Measurements from ENCODE around the gene TGFB3.
A peak's percentile ranks its signal among the peaks of the same experiment; 100 is the strongest.

The TGFB3 gene

GRCh38 chr14:75946785-75947184, 35.0 kb downstream of the TGFB3 start:
- TF ChIP-seq GATA3 (IDR thresholded peaks at IDR 0.05; ENCODE audit: low read depth, low read length) (no peak), GATA2 (IDR thresholded peaks at IDR 0.05; ENCODE audit: low read depth, low read length) (no peak)

GRCh38 chr14:75944607-75945241, 37.1 kb downstream of the TGFB3 start:
- TF ChIP-seq GATA3 (IDR thresholded peaks at IDR 0.05; ENCODE audit: low read depth, low read length) (no peak), GATA2 (IDR thresholded peaks at IDR 0.05; ENCODE audit: low read depth, low read length) (no peak)

DNA sequence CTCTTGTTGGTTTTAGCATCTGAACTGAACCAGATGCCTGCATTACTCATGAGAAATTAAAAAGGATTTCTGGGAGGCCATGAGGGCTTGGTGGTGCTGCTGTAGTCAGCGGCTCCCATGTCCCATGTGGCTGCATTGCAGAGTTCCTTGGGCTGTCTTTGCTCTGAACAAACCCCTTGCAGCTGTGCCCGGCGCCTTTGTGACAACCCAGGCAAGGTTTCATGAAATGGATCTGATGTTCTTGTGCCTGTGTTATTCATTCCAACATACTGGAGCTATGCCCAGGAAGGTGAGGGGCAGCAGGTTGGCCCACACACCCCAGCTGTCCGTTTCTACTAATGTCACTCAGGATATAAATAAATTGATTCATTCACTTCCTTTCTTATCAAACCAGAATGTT, 40.8 kb downstream of the TGFB3 start:
- TF ChIP-seq GATA2 (IDR thresholded peaks at IDR 0.05; ENCODE audit: low read depth, low read length) (no peak), GATA3 (IDR thresholded peaks at IDR 0.05; ENCODE audit: low read depth, low read length) (no peak)

DNA sequence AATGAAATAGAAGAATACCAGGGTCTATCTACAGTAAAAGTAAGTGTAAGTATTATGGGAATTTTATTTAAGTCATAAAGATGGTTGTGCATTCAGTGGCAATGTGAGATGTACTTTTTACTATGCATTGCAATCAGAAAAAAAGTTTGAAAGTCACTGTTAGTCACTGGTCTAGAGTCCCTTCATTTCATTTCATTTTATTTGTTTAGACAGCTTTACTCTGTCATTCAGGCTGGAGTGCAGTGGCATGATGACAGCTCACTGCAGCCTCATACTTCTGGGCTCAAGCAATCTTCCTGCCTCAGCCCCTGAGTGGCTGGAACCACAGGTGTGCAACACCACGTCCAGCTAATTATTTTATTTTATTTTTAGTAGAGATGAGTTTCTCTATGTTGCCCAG, 42.6 kb downstream of the TGFB3 start:
- TF ChIP-seq GATA3 (IDR thresholded peaks at IDR 0.05; ENCODE audit: low read depth, low read length) (no peak), GATA2 (IDR thresholded peaks at IDR 0.05; ENCODE audit: low read depth, low read length) (no peak)

DNA sequence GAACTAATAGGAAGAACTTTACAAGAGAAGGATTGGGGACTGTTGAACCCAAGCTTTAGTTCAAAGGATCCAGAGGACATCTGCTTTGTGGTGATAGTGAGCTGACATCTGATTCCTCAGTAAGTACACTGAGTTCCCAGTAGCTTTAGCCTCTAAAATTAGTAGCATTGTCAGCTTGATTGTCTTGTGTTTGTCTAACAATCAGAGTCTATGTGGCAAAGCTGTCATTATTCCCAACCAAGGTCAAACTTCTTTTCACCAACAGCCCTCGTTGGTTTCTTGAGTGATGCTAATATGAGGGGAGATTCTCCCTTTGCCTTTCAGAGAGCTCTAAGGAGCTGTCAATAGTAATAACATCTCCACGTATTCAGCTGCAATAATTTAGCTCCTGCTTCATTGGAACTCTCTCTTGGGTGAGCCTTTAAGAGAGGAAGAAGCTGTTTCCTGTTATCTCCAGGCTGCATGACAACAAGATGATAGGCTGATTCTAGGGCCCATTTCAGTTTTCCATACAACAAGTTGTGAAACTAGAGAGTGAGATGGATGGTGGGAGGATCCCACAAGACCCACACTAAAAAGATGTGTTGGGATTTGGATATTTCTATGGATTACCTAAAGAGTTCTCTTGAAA, 46.7 kb downstream of the TGFB3 start:
- no peak for TF ChIP-seq GATA3 (IDR thresholded peaks at IDR 0.05; ENCODE audit: low read depth, low read length)
- TF ChIP-seq GATA2 (IDR thresholded peaks at IDR 0.05; ENCODE audit: low read depth, low read length): no peak

DNA sequence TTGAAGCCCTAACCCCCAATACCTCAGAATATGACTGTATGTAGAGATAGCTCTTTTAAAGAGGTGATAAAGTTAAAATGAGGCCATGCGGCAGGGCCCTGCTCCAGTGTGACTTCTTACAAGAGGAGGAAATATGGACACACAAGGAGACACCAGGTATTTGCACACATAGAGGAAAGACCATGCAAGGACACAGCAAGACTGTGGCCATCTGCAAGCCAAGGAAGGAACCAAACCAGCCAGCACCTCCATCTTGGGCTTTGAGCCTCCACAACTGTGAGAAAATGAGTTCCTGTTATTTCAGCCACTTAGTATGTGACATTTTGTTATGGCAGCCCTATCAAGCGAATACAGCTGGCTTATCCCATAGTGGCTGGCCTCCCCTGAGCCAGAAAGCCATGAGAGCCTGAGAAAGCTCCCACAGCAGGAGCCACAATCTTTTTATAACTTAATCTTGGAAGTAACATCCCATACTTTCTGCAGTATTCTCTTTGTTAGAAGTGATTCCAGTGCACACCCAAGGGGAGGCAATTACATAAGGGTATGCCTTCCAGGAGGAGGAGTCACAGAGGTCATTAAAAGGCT, 48.0 kb downstream of the TGFB3 start:
- TF ChIP-seq GATA3 (IDR thresholded peaks at IDR 0.05; ENCODE audit: low read depth, low read length) (no peak), GATA2 (IDR thresholded peaks at IDR 0.05; ENCODE audit: low read depth, low read length) (no peak)

- TF ChIP-seq GATA2 (IDR thresholded peaks at IDR 0.05; ENCODE audit: low read depth, low read length): no peak
- no peak for TF ChIP-seq GATA3 (IDR thresholded peaks at IDR 0.05; ENCODE audit: low read depth, low read length)
Observed at GRCh38 chr14:75928690-75929181, 53.1 kb downstream of the TGFB3 start.

- TF ChIP-seq GATA3 (IDR thresholded peaks at IDR 0.05; ENCODE audit: low read depth, low read length) (no peak), GATA2 (IDR thresholded peaks at IDR 0.05; ENCODE audit: low read depth, low read length) (no peak)
Observed at GRCh38 chr14:75927564-75928087, 54.2 kb downstream of the TGFB3 start.

GRCh38 chr14:75926431-75927115, 55.2 kb downstream of the TGFB3 start:
- TF ChIP-seq GATA3 (IDR thresholded peaks at IDR 0.05; ENCODE audit: low read depth, low read length) (no peak), GATA2 (IDR thresholded peaks at IDR 0.05; ENCODE audit: low read depth, low read length) (no peak)

GRCh38 chr14:75917946-75918335, 63.9 kb downstream of the TGFB3 start:
- no peak for TF ChIP-seq GATA2 (IDR thresholded peaks at IDR 0.05; ENCODE audit: low read depth, low read length)
- TF ChIP-seq GATA3 (IDR thresholded peaks at IDR 0.05; ENCODE audit: low read depth, low read length): no peak

GRCh38 chr14:75917322-75917945, 64.4 kb downstream of the TGFB3 start:
- TF ChIP-seq GATA3 (IDR thresholded peaks at IDR 0.05; ENCODE audit: low read depth, low read length) (peak; percentile 32; the same call in 1 of the 2 replicates), GATA2 (IDR thresholded peaks at IDR 0.05; ENCODE audit: low read depth, low read length) (peak; percentile 86)

GRCh38 chr14:75915045-75915444, 66.8 kb downstream of the TGFB3 start:
- TF ChIP-seq GATA2 (IDR thresholded peaks at IDR 0.05; ENCODE audit: low read depth, low read length): no peak
- TF ChIP-seq GATA3 (IDR thresholded peaks at IDR 0.05; ENCODE audit: low read depth, low read length): no peak

DNA sequence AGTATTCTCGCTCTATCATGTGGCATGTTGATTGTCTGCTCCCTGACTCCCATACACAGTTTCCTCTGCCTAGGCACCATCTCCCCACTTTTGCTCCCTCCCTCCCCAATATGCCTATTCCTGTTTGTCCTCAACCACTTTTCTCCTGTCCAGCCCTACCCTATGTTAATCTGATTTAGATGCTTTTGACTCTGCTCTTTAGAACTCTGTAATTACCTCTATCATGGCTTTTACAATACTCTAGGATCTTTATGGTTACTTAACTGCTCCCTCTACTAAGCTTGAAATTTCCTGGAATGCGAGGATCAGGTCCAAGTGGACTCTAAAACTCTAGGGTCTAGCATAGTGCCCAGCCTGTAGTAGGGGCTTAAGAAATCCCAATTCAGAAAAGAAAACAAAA, 68.6 kb downstream of the TGFB3 start:
- TF ChIP-seq GATA2 (IDR thresholded peaks at IDR 0.05; ENCODE audit: low read depth, low read length) (no peak), GATA3 (IDR thresholded peaks at IDR 0.05; ENCODE audit: low read depth, low read length) (no peak)

DNA sequence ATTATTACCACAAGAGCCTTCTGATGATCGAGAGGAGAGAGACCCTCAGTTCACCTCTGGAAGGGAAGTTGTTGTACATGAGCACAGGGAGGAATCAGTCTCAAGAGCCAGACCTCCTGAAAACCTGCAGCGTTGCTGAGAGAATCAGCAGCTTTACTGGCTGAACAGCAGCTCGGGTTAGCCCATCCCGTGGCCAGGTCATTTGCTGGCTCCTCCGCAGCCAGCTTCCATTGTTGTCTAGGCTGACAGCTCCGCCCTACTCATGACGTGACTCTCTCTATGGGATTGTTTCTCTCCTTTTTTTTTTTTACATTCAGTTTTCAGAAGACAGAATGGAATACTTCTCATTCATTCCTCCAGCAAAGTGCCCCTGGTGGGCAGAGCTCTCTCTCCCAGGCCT, 69.9 kb downstream of the TGFB3 start:
- no peak for TF ChIP-seq GATA2 (IDR thresholded peaks at IDR 0.05; ENCODE audit: low read depth, low read length)
- no peak for TF ChIP-seq GATA3 (IDR thresholded peaks at IDR 0.05; ENCODE audit: low read depth, low read length)
